GM23248 (cell line): ENCODE measurements around the gene CLSTN2.

Source experiments
- EZH2 ChIP-seq: fragments of 200-600 bp; sonication (generic); IDR thresholded peaks from 2 replicates; pipeline ENCODE4 v1.6.1; 2018; ENCODE audit warnings: antibody characterized with exemption, mild to moderate bottlenecking; ENCODE audit not compliant: insufficient read depth, poor library complexity, severe bottlenecking
- EZH2phosphoT487 ChIP-seq: fragments of 200-600 bp; sonication (generic); IDR thresholded peaks from 2 replicates; pipeline ENCODE4 v1.6.1; 2018; ENCODE audit warnings: antibody characterized with exemption, moderate library complexity, mild to moderate bottlenecking, low read depth; ENCODE audit not compliant: insufficient read depth

DNA sequence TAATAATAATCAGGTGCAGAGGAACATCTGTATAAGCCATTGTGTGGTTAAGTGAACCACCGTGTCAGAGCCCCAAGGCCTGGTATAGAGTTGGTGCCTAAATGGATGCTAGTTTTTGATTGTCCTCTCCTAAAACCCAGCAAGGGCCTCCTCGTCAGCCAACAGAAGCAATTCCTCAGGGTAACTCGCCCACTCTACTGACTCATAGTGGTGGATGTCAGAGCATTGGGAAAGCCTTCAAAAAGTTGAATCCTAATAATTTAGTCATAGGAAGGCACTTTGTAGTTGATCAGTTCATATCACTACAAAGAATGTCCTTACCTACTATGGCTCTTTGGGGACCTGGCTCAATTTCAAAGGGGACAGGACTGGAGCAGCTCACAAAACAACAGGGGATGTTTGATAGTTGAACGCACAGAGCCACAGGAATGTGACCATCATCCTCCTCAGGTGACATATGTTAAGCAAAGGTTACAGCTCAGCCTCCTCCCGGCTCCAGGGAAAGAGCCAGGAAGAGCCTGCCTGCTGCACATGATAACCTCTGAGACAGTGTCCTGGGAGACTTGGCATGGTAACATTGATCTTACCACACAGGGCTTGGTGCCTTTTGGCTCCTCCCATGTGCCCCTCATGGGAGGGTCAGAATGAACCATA lies 338.7 kb downstream of the CLSTN2 start:
- TF ChIP-seq EZH2, result no peak
- no peak for TF ChIP-seq EZH2phosphoT487
